Suprapubic skin (tissue), 4 donors: ENCODE data around the gene VANGL2.

Experiments
- CTCF ChIP-seq, 2 donors: fragments of 200-600 bp in 1 of 2; fragments of 450-650 bp in 1 of 2; sonication (generic) in 1 of 2; IDR thresholded peaks; one replicate each; pipeline ENCODE4 v1.5.1; 2016 to 2019; ENCODE audit warnings: antibody characterized with exemption in 2 of 2, mild to moderate bottlenecking in 1 of 2, moderate library complexity in 1 of 2
- POLR2A ChIP-seq, 2 donors: fragments of 450-650 bp; IDR thresholded peaks; one replicate each; pipeline ENCODE4 v1.6.1; 2017; ENCODE audit warnings: antibody characterized with exemption in 2 of 2, mild to moderate bottlenecking in 2 of 2, moderate library complexity in 2 of 2
- POLR2AphosphoS5 ChIP-seq, 3 donors: sonication (generic); formaldehyde crosslinking; IDR thresholded peaks; one replicate each; pipeline ENCODE4 v1.6.1; 2017; ENCODE audit warnings: antibody characterized with exemption in 3 of 3

- TF ChIP-seq CTCF (IDR thresholded peaks at IDR 0.05) = no peak
- no peak for TF ChIP-seq POLR2A (IDR thresholded peaks at IDR 0.05)
- no peak for TF ChIP-seq POLR2AphosphoS5 (IDR thresholded peaks at IDR 0.05)
Observed at GRCh38 chr1:160439718-160440117, 39.4 kb downstream of the VANGL2 start.
